ENCODE measurements around the gene MEOX1. TPM values are rescaled to one million over a fixed set of nuclear protein-coding genes. Genes with fewer than 3 reads are reported as not detected.

MEOX1 gene
- total RNA-seq, 1 donor from 2014 or later, result 1.7 TPM

GRCh38 chr17:43667506-43667905 lies 5.8 kb upstream of the MEOX1 start:
- no peaks in the 10 kb centered on the region for H3K36me3 Mint-ChIP-seq (ENCODE audit: low read depth)
- DNase-seq (ENCODE audit: low read depth, low spot score), result no peak
- H3K4me3 Mint-ChIP-seq, result no peak overlapping the region
- no peak overlapping the region for H3K27ac Mint-ChIP-seq (ENCODE audit: unreplicated experiment)
- peaks cover 57% of the 10 kb centered on the region for H3K4me1 Mint-ChIP-seq
- no peaks in the 10 kb centered on the region for H3K27me3 Mint-ChIP-seq (ENCODE audit: low read depth)
- no peak for TF ChIP-seq CTCF (conservative IDR thresholded peaks at IDR 0.05)
- H3K9me3 Mint-ChIP-seq, result no peaks in the 10 kb centered on the region

DNA sequence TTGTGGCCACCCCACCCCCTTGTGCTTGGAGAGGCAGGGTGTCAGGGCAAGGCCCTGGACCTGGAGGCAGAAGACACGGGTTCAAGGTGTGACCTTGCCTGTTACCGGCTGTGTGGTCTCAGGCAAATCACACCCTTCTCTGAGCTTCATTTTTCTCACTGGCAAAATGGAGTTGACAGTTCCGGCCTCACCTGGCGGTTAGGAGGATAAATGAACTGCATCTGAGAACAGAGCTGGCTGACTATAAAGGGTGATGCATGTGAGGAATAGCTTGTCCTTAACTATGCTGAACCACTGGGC lies 4.2 kb upstream of the MEOX1 start:
- H3K9me3 Mint-ChIP-seq, result no peaks in the 10 kb centered on the region
- no peak overlapping the region for H3K4me3 Mint-ChIP-seq
- no peaks in the 10 kb centered on the region for H3K27me3 Mint-ChIP-seq (ENCODE audit: low read depth)
- H3K27ac Mint-ChIP-seq (ENCODE audit: unreplicated experiment), result no peak overlapping the region
- DNase-seq (ENCODE audit: low read depth, low spot score), result no peak
- peaks cover 52% of the 10 kb centered on the region for H3K4me1 Mint-ChIP-seq
- no peaks in the 10 kb centered on the region for H3K36me3 Mint-ChIP-seq (ENCODE audit: low read depth)
- no peak for TF ChIP-seq CTCF (conservative IDR thresholded peaks at IDR 0.05)

DNA sequence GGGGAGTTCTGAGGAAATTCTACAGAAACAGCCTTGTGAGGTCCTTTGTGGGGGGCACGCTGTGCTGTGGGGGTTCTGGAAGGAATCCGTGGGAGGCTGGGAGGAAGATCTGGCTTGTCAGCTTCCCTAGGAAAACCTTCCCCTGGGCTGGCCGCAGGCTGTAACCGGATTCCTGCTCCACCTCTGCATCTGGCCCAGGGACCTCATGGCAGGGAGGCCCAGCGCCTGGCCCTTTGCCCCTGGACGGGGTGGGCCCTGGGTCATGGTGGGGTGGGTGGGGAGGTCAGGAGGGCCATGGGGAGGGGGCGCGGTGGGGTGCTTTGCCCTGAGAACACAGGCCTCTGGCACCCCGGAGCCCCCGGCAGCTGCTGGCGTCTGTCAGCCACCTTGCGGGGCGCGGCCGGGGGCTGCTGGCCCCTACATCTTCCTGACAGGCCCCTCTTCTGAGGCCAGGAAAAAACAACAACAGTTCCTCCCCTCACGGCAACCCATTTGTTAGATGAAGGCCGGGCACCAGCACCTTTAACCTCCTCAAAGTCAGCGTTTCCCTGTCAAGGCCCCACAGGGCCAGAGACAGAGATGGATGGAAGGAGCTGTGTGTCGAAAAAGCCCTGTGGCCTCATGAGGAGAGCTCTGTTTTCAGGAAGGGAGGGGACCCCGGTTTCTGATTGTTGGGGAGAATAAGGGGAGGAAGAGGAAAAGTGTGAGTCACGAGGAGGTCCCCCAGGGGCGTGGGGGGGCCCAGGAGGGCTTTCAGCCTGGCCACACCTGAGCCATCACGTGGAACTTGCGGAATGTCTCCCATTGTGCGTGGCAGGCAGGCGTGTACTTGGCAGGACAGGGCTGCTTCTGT lies 3.6 kb upstream of the MEOX1 start:
- peak overlapping the region; percentile 71 for H3K27ac Mint-ChIP-seq (ENCODE audit: unreplicated experiment)
- no peaks in the 10 kb centered on the region for H3K9me3 Mint-ChIP-seq
- H3K27me3 Mint-ChIP-seq (ENCODE audit: low read depth), result no peaks in the 10 kb centered on the region
- no peaks in the 10 kb centered on the region for H3K36me3 Mint-ChIP-seq (ENCODE audit: low read depth)
- H3K4me1 Mint-ChIP-seq, result peaks cover 52% of the 10 kb centered on the region
- TF ChIP-seq CTCF (conservative IDR thresholded peaks at IDR 0.05), result no peak
- no peak for DNase-seq (ENCODE audit: low read depth, low spot score)
- H3K4me3 Mint-ChIP-seq, result peak overlapping the region; percentile 24

GRCh38 chr17:43664096-43664495 lies 2.4 kb upstream of the MEOX1 start:
- DNase-seq (ENCODE audit: low read depth, low spot score), result no peak
- no peak for TF ChIP-seq CTCF (conservative IDR thresholded peaks at IDR 0.05)
- peaks cover 45% of the 10 kb centered on the region for H3K4me1 Mint-ChIP-seq
- no peaks in the 10 kb centered on the region for H3K9me3 Mint-ChIP-seq
- no peak overlapping the region for H3K4me3 Mint-ChIP-seq
- no peak overlapping the region for H3K27ac Mint-ChIP-seq (ENCODE audit: unreplicated experiment)
- H3K36me3 Mint-ChIP-seq (ENCODE audit: low read depth), result no peaks in the 10 kb centered on the region
- no peaks in the 10 kb centered on the region for H3K27me3 Mint-ChIP-seq (ENCODE audit: low read depth)

- no peak overlapping the region for H3K4me3 Mint-ChIP-seq
- no peaks in the 10 kb centered on the region for H3K9me3 Mint-ChIP-seq
- H3K36me3 Mint-ChIP-seq (ENCODE audit: low read depth), result no peaks in the 10 kb centered on the region
- TF ChIP-seq CTCF (conservative IDR thresholded peaks at IDR 0.05), result no peak
- H3K4me1 Mint-ChIP-seq, result peaks cover 52% of the 10 kb centered on the region
- H3K27me3 Mint-ChIP-seq (ENCODE audit: low read depth), result no peaks in the 10 kb centered on the region
- no peak for DNase-seq (ENCODE audit: low read depth, low spot score)
- no peak overlapping the region for H3K27ac Mint-ChIP-seq (ENCODE audit: unreplicated experiment)
Observed at GRCh38 chr17:43663383-43663782, 1.7 kb upstream of the MEOX1 start.
